H54 (cell line): ENCODE data around the gene SUPV3L1.
"Not testable (repeated sequence)": the region's sequence is repeated elsewhere in the genome, so short reads cannot be mapped to it uniquely, and the experiment has no call there.

Experiments
- DNase-seq: peaks from one replicate; pipeline ENCODE4 v3.0.0; 2011; ENCODE audit warnings: low spot score, mixed read lengths; ENCODE audit not compliant: insufficient read length
- FAIRE-seq: peaks from 3 replicates; lab custom pipeline; 2011; peaks lifted over from hg19 to GRCh38; lab: Jason Lieb, UNC
- POLR2A ChIP-seq: IDR thresholded peaks from 2 replicates; pipeline ENCODE4 v1.6.1; 2011; ENCODE audit warnings: low read depth, mild to moderate bottlenecking, low read length

The SUPV3L1 gene

DNA sequence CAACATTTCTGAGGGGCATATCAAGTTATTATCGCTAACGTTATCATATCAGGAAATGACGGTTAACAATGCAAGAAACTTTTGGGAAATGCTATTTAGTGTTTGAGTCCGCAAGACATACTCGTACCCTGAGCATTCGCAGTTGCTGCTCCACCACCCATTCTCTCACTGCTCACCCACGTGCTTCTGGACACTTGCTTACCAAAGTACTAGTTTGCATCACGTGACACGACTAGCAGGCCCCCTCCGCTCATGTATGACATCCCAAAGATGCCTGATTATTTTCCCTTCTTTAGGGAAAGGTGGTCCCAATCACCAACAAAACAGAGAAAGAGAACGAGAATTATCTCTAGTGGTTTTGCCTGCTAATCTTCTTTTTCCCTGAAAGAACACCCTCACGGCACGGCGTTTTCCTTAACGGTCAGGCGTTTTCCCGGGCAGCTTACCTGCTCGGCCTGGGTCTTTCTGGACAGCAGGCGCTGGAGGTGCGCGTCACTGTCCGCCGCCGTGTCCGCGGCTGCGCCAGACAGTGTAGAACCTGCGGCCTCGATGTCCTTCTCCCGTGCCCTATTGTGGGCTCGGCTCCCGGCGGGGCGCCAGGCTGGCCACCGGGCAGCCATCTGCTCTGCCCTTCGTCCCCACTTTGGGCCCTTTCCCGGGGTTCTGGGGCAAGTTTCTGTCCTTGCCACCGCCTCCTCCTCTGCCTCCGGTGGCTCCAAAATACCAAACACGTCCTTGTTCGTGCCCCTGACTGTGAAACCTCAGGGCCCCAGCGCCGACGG lies at the start of gene SUPV3L1:
Gene SUPV3L1, plus strand, starts transcription at position 492 of the 782 bp plus-strand sequence. Its CDS starts 58 bp downstream, at position 550.
- peak; percentile 97 for FAIRE-seq
- peak; percentile 52; the same call in 1 of the 2 replicates for TF ChIP-seq POLR2A
- DNase-seq, result peak; percentile 84

DNA sequence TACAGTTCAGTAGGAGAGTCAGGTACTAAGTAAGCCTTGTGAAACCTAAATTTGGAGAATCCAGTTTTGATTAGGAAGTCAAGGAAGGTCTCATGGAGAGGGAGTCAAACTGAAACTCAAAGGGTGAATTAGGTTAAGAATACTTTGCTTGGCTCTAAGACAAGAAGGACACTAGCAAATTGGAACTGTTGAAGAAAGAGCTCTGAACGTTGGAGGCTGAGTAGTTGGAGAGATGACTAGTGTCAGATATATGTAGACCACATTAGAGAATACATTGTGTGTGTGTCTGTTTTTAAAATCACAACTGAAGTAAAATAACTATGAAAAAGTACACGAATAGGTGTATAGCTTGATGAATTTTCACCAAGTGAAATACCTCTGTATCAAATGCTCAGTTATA lies 49.8 kb upstream of the SUPV3L1 start:
- no peak for TF ChIP-seq POLR2A
- FAIRE-seq (no peak), DNase-seq (no peak)

DNA sequence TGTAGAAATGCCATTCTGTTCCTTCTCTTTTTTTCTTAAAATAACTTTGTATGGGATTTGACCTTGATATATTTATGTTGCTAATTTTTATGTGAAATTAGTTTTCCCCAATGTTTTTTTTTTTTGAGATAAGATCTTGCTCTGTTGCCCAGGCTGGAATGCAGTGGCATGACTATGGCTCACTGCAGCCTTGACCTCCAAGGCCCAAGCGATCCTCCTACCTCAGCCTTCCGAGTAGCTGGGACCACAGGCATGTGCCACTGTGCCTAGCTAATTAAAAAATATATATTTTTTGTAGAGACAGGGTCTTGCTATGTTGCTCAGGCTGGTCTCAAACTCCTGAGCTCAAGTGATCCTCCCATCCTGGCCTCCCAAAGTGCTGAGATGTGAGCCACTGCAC lies 40.1 kb upstream of the SUPV3L1 start:
- DNase-seq (no peak), FAIRE-seq (no peak)
- no peak for TF ChIP-seq POLR2A

DNA sequence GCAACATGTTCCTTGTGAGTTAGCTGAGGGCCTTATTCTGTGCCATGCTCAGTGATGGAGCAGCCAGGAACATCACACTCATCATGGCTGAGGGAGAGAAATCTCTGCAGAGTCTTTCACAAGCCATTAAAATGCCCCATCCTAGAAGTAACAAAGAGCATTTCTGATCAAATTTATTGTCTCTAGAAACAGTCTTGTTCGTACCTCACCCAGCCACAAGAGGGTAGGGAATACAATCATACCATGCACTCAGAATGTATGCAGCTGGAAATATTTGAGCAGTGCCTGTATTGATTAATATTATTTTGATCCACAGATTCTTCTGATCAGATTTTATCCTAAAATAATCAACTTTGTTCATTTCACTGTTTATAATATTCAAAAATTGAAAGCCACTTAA lies 38.7 kb upstream of the SUPV3L1 start:
- TF ChIP-seq POLR2A, result no peak
- no peak for DNase-seq
- peak; percentile 82 for FAIRE-seq

DNA sequence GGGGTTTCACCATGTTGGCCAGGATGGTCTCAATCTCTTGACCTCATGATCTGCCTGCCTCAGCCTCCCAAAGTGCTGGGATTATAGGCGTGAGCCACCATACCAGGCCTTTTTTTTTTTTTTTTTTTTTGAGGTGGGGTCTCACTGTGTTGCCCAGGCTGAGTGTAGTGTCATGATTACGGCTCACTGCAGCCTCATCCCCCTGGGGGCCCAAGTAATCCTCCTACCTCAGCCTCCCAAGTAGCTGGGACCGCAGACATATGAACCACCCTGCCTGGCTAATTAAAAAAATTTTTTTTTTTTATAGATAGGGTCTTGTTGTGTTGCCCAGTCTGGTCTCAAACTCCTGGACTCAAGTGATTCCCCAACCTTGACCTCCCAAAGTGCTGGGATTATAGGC lies 38.0 kb upstream of the SUPV3L1 start:
- DNase-seq, FAIRE-seq: not testable (repeated sequence)

DNA sequence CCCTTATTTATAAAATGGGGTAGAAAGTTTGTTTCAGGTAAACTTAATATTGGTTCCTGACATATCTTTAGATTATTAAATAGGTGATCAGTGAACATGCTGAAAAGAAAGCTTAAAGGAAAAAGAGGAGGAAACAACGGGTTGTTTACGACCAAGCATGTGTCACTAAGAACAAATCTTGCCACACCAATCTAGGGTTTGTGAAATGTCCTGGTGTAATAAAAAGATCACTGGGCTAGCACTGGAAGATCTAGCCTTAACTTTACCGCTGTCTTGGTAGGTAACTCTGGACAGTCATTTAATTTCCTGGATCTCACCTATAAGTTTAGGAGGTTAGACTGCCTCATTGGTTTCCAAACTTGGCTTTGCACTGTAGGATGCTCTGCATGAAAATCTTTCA lies 37.1 kb upstream of the SUPV3L1 start:
- TF ChIP-seq POLR2A, result no peak
- DNase-seq, result no peak
- no peak for FAIRE-seq

DNA sequence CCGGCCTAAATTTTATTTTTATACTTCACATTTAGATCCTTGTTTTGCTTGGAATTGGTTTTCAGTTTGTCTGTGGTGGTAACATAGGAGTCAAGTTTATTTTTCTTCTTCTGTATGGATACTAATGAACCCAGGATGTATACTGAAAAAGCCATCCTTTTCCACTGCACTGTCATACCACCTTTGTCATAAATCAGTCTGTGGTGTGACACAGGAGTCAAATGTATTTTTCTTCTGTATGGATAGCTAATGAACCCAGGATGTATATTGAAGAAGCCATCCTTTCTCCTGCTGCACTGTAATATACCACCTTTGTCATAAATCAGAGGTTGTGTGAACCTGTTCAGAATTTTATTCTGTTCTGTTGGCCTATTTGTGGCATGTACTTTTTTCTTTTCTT lies 34.7 kb upstream of the SUPV3L1 start:
- FAIRE-seq (peak; percentile 55), DNase-seq (no peak)
- no peak for TF ChIP-seq POLR2A

DNA sequence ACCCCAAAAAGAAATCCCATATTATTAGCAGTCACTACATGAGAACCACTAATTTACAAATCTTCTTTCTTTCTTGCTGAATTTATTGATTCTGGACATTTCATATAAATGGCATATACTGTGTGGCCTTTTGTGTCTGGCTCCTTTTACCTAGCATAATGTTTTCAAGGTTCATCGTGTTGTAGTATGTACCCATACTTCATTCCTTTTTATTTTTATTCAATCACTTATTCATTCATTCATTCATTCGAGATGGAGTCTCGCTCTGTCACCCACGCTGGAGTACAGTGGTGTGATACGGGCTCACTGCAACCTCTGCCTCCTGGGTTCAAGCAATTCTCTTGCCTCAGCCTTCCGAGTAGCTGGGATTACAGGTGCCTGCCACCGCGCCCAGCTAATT lies 34.2 kb upstream of the SUPV3L1 start:
- no peak for TF ChIP-seq POLR2A
- DNase-seq (no peak), FAIRE-seq (no peak)

DNA sequence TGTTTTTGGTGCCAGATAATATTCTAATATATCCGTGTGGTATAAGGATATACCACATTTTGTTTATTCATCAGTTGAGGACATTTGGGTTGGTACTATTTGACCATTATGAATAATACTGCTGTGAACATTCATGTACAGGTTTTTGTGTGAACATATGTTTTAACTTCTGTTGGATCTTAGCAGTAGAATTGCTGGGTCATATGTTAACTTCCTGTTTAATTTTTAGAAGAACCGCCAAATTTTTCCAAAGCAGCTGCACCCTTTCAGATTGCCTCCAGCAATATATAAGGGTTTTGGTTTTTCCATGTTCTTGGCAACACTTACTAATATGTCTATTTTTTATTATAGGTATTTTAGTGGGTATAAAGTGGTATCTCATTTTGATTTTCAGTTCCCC lies 33.3 kb upstream of the SUPV3L1 start:
- no peak for TF ChIP-seq POLR2A
- FAIRE-seq (peak; percentile 84), DNase-seq (no peak)

DNA sequence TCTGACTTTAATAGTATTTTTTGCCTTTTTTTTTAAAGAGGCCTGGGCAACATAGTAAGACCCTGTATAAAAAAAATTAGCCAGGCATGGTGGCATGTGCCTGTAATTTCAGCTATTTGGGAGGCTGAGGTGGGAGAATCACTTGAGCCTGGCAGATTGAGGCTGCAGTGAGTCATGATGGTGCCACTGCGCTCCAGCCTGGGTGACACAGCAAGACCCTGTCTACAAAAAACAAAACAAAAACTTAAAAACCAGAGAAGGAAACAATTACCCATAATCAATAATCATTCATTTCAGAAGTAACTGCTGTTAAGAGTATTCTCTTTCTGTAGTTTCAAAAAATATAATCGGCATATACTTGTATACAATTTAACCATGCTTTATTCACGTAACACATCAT lies 28.1 kb upstream of the SUPV3L1 start:
- no peak for TF ChIP-seq POLR2A
- peak; percentile 33 for FAIRE-seq

DNA sequence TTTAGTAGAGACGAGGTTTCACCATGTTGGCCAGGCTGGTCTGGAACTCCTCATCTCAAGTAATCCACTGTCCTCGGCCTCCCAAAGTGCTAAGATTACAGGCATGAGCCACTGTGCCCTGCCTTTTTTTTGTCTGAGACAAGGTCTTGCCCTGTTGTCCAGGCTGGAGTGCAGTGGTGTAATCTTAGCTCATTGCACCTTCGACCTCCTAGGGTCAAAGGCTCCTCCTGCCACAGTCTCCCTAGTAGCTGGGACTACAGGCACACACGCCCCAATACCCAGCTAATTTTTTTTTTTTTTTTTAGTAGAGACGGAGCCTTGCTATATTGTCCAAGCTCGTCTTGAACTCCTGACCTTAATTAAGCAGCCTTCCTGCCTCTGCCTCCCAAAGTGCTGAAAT lies 26.8 kb upstream of the SUPV3L1 start:
- no peak for TF ChIP-seq POLR2A
- peak; percentile 11 for FAIRE-seq
- DNase-seq, result no peak

More for the DNA sequence above, 28.1 kb upstream of the SUPV3L1 start:
- DNase-seq, result no peak

DNA sequence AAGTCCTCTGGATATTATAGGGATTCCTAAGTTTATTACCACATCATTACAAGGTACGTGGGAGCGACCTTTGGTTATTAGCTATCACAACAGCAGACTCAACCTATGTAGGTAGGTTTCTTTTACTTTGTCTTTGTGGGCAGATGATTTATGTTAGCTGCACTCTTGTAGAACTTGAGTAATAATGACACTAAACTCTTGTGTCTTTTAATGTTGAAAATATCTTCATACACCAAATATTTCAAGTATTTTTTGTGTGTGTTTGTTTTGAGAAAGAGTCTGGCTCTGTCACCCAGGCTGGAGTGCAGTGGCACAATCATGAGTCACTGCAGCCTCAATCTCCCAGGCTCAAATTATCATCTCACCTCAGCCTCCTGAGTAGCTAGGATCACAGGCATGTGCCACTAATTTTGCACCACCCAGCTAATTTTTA lies 19.2 kb upstream of the SUPV3L1 start:
- no peak for TF ChIP-seq POLR2A
- peak; percentile 92 for FAIRE-seq
- no peak for DNase-seq

DNA sequence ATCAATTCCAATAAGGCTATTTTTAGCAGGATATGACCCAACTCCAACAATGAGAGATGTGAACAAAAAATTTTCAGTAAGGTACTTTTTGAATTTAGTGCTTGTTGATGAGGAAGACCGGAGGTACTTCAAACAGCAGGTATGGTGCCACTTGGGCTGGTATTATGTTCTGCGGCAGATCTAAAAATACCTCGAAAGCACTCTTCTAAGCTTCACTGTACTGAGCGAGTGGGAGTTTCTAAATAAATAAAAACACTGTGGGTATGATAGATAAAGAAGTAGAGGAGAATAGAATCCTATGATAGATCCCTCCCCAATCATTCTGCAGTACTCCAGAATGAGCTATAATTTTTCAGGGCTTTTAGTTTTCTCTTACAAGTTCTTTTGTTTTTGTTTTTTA lies 11.5 kb upstream of the SUPV3L1 start:
- no peak for TF ChIP-seq POLR2A
- FAIRE-seq (peak; percentile 15), DNase-seq (no peak)

DNA sequence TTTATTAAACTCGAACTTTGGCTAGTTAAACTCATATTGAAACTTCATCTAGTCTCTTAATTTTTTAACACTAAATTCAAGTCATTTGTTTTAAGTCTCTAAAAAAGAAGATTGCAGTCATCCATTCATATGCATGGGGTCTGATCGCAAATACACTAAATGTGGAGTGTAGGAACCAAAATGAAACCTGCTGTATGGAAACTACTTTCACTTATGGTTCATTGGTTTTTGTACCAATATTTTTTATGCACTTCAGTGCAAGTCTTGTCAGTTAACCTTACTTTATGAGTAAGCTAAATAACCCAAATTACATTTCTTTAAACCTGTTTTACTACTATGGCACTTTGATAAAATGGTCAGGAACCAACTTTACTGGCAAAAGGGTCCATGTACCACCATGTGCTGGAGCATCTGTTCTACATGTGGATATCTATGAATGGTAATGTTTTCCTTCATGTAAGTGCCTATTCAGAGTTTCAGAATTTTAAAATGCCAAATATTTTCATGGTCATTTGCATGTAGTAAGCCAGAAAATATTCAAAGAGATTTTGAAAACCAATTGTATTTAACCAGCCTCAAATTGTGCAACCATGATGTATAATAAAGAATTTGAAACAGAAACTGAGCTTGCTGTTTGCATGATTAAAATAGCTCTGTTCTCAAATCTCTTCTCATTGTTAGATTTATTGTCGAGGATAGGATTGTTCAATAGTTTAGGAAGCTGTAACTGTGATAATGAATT lies 7.6 kb upstream of the SUPV3L1 start:
- TF ChIP-seq POLR2A, result no peak
- DNase-seq, result no peak
- FAIRE-seq, result peak; percentile 64

DNA sequence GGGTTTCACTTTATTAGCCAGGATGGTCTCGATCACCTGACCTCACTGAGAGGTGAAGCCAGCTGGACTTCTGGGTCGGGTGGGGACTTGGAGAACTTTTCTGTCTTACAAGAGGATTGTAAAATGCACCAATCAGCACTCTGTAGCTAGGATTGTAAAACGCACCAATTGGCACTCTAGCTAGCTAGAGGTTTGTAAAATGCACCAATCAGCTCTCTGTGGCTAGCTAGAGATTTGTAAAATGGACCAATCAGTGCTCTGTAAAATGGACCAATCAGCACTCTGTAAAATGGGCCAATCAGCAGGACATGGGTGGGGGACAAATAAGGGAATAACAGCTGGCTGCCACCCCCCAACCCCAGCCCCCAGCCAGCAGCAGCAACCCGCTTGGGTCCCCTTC lies 4.7 kb upstream of the SUPV3L1 start:
- FAIRE-seq, DNase-seq: not testable (repeated sequence)
